Type B pancreatic cell (in vitro differentiated cells): ENCODE data around the gene LPAR1. TPM values are rescaled to one million over a fixed set of nuclear protein-coding genes. Genes with fewer than 3 reads are reported as not detected.

Source experiments
- DNase-seq: peaks from one replicate; pipeline ENCODE4 v3.0.0; 2021; ENCODE audit warnings: mixed read lengths; ENCODE audit not compliant: unreplicated experiment; ENCODE audit errors: extremely low spot score
- H3K27ac Mint-ChIP-seq: 2 replicates; pipeline ENCODE4 v1.8.0; 2021; ENCODE audit warnings: mild to moderate bottlenecking, mixed read lengths
- H3K27me3 Mint-ChIP-seq: 2 replicates; pipeline ENCODE4 v1.8.0; 2021; ENCODE audit warnings: mixed read lengths
- H3K36me3 Mint-ChIP-seq: 2 replicates; pipeline ENCODE4 v1.8.0; 2021; ENCODE audit warnings: mixed read lengths
- H3K4me1 Mint-ChIP-seq: one replicate; pipeline ENCODE4 v1.8.0; 2021; ENCODE audit warnings: mixed read lengths; ENCODE audit not compliant: unreplicated experiment
- H3K4me3 Mint-ChIP-seq: 2 replicates; pipeline ENCODE4 v1.8.0; 2021; ENCODE audit warnings: mild to moderate bottlenecking, mixed read lengths
- H3K9me3 Mint-ChIP-seq: 2 replicates; pipeline ENCODE4 v1.8.0; 2021; ENCODE audit warnings: mixed read lengths
- CTCF ChIP-seq: fragments of 200-600 bp; sonication (generic); conservative IDR thresholded peaks from 2 replicates; pipeline ENCODE4 v1.5.0; 2021; ENCODE audit warnings: antibody characterized with exemption, mild to moderate bottlenecking
- total RNA-seq: library from RNA; stranded (reverse); gene quantifications from 2 replicates; pipeline ENCODE4 v1.2.1, GENCODE V29; 2021; ENCODE audit warnings: low replicate concordance

LPAR1 gene
- total RNA-seq, 1 donor from 2014 or later: 32.8 TPM

GRCh38 chr9:110908894-110909293 is 129.4 kb downstream of the LPAR1 start:
- H3K9me3 Mint-ChIP-seq: no peaks in the 10 kb centered on the region
- no peaks in the 10 kb centered on the region for H3K27me3 Mint-ChIP-seq
- H3K4me1 Mint-ChIP-seq: no peaks in the 10 kb centered on the region
- peaks cover 10% of the 10 kb centered on the region for H3K36me3 Mint-ChIP-seq
- H3K27ac Mint-ChIP-seq: no peak overlapping the region
- no peak for TF ChIP-seq CTCF
- DNase-seq: no peak
- H3K4me3 Mint-ChIP-seq: no peak overlapping the region

GRCh38 chr9:110900917-110901316 is 137.4 kb downstream of the LPAR1 start:
- no peak overlapping the region for H3K4me3 Mint-ChIP-seq

GRCh38 chr9:110900456-110900855 is 137.8 kb downstream of the LPAR1 start:
- no peak for DNase-seq
- H3K27me3 Mint-ChIP-seq: no peaks in the 10 kb centered on the region
- H3K36me3 Mint-ChIP-seq: peaks cover 20% of the 10 kb centered on the region
- H3K4me3 Mint-ChIP-seq: no peak overlapping the region
- H3K4me1 Mint-ChIP-seq: peaks cover 7% of the 10 kb centered on the region
- peaks cover 15% of the 10 kb centered on the region for H3K9me3 Mint-ChIP-seq
- no peak overlapping the region for H3K27ac Mint-ChIP-seq
- TF ChIP-seq CTCF: no peak

More at GRCh38 chr9:110900917-110901316, 137.4 kb downstream of the LPAR1 start:
- no peak for TF ChIP-seq CTCF
- Mint-ChIP-seq H3K27ac (no peak overlapping the region), H3K27me3 (no peaks in the 10 kb centered on the region), H3K9me3 (peaks cover 15% of the 10 kb centered on the region), H3K36me3 (peaks cover 20% of the 10 kb centered on the region), H3K4me1 (peaks cover 7% of the 10 kb centered on the region)
- DNase-seq: no peak

GRCh38 chr9:110898866-110899265 is 139.4 kb downstream of the LPAR1 start:
- no peaks in the 10 kb centered on the region for H3K27me3 Mint-ChIP-seq
- DNase-seq: no peak
- no peak for TF ChIP-seq CTCF
- H3K36me3 Mint-ChIP-seq: peaks cover 17% of the 10 kb centered on the region
- H3K27ac Mint-ChIP-seq: no peak overlapping the region
- H3K9me3 Mint-ChIP-seq: peaks cover 15% of the 10 kb centered on the region
- H3K4me3 Mint-ChIP-seq: no peak overlapping the region
- peaks cover 7% of the 10 kb centered on the region for H3K4me1 Mint-ChIP-seq

- Mint-ChIP-seq H3K36me3 (peaks cover 17% of the 10 kb centered on the region), H3K27me3 (no peaks in the 10 kb centered on the region), H3K27ac (no peak overlapping the region), H3K4me1 (peaks cover 7% of the 10 kb centered on the region), H3K4me3 (no peak overlapping the region), H3K9me3 (peaks cover 15% of the 10 kb centered on the region)
- no peak for TF ChIP-seq CTCF
- DNase-seq: no peak
Measured at GRCh38 chr9:110898358-110898757, 139.9 kb downstream of the LPAR1 start.

- peaks cover 7% of the 10 kb centered on the region for H3K4me1 Mint-ChIP-seq
- H3K27ac Mint-ChIP-seq: no peak overlapping the region
- peaks cover 17% of the 10 kb centered on the region for H3K36me3 Mint-ChIP-seq
- no peak for DNase-seq
- no peak overlapping the region for H3K4me3 Mint-ChIP-seq
- peaks cover 15% of the 10 kb centered on the region for H3K9me3 Mint-ChIP-seq
- H3K27me3 Mint-ChIP-seq: no peaks in the 10 kb centered on the region
- no peak for TF ChIP-seq CTCF
Measured at GRCh38 chr9:110897943-110898342, 140.3 kb downstream of the LPAR1 start.
